BJ (cell line): ENCODE data around the gene MAPK9. TPM values are rescaled to one million over a fixed set of nuclear protein-coding genes. Genes with fewer than 3 reads are reported as not detected.

Experiments
- CTCF ChIA-PET: fragments of 350-600 bp; formaldehyde crosslinking; extraction: SDS; loops from one replicate; lab custom pipeline; 2021; ENCODE audit warnings: antibody characterized with exemption, inconsistent platforms; lab: Yijun Ruan, JAX
- POLR2A ChIA-PET: fragments of 300-600 bp; sonication (Branson Sonifier 250); formaldehyde crosslinking; extraction: SDS; loops from one replicate; lab custom pipeline; 2021; ENCODE audit warnings: antibody characterized with exemption; lab: Charles Lee
- DNase-seq: peaks from one replicate; pipeline ENCODE4 v3.0.0-alpha.2; 2011; ENCODE audit warnings: low read depth
- H3K27me3 ChIP-seq: 2 replicates; pipeline ENCODE4 v1.6.0; 2011; ENCODE audit warnings: low read length; ENCODE audit not compliant: control insufficient read depth, insufficient read depth
- H3K36me3 ChIP-seq: 2 replicates; pipeline ENCODE4 v1.5.1; 2011; ENCODE audit warnings: low read length; ENCODE audit not compliant: control insufficient read depth, insufficient read depth
- H3K4me3 ChIP-seq: 2 replicates; pipeline ENCODE4 v1.5.1; 2011; ENCODE audit warnings: low read depth, mild to moderate bottlenecking, control low read depth, low read length
- CTCF ChIP-seq: IDR thresholded peaks from 2 replicates; pipeline ENCODE4 v1.5.1; 2011; ENCODE audit warnings: low read depth, mild to moderate bottlenecking, control low read depth, inconsistent platforms, low read length, moderate library complexity; ENCODE audit not compliant: insufficient read depth
- polyA plus RNA-seq: library from polyadenylated mRNA; depleted of rRNA; stranded (reverse); fragments of >200 nt; gene quantifications from 2 replicates; pipeline ENCODE4 v1.2.3, GENCODE V29; 2011

MAPK9 gene
- polyA plus RNA-seq, 1 experiment: 35.0 TPM

DNA sequence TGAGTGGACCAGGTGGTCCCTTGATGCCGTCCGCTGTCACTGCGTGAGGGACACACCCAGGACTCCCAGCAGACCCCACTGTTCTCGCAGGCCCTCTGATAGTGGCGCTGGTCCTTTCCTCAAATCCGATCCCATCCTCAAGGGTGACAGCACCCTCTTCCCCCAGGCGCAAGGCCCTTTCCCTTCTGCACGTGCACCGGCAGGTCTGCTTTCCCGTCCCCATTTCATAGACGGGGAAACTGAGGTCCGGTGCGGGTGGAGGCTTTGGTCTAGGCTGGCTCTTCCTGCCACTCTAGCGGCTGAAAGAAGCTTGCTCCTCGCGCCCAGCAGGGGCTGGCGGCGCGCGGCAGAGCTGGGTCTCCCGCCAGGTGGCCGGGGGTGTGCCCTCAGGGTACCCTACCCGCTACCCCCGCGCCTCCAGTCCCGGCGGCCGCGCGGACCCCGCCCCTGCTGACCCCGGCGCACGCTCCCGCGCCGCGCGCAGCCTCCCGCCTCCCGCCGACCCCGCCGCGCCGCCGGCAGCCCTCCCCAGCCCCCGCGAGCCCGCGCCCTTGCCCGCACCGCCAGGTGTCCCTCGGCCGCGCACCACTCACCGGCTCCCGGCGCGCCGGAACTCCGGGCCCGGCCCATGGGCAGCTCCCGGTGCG, 83.3 kb downstream of the MAPK9 start:
- ChIA-PET CTCF (interaction anchor here (0.6 to 2.4 kb wide), 4 partner anchors 8 to 264 kb away, joined by 3 to 8 read pairs (median 5); no protein-coding TSS in a partner anchor), POLR2A (no interaction called here)
- peaks cover 4% of the 10 kb centered on the region; the same call in 1 of the 2 replicates for H3K27me3 ChIP-seq
- peak overlapping the region; percentile 25 for H3K4me3 ChIP-seq
- DNase-seq: no peak
- peak; percentile 21; the same call in 1 of the 2 replicates for TF ChIP-seq CTCF
- no peaks in the 10 kb centered on the region for H3K36me3 ChIP-seq

DNA sequence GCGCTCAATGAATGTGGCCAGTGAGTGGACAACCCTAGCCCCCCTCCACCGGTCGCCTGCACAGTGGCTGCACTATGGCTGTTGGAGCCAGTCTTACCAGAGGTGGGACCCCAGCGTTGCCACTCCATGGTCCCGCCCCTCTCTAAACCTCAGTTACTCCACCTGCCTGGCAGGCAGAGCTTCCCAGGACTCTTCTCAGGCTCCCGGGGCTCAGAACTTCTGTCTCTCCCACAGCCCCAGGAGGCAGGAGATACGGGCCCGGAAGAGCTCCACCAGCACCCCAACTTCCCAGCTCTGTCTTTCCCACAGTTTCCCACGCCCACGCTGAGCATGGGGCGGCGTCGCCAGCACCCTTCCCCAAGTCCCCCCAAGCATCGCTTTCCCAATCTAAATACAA, 83.8 kb downstream of the MAPK9 start:
- TF ChIP-seq CTCF: no peak
- Histone ChIP-seq H3K4me3 (no peak overlapping the region), H3K27me3 (peaks cover 4% of the 10 kb centered on the region; the same call in 1 of the 2 replicates), H3K36me3 (no peaks in the 10 kb centered on the region)
- ChIA-PET POLR2A (no interaction called here), CTCF (interaction anchor here (1.0 to 2.4 kb wide), 3 partner anchors 80 to 264 kb away, joined by 3 to 7 read pairs (median 3); no protein-coding TSS in a partner anchor)
- DNase-seq: no peak

- DNase-seq: no peak
- peaks cover 4% of the 10 kb centered on the region; the same call in 1 of the 2 replicates for H3K27me3 ChIP-seq
- CTCF ChIA-PET: interaction anchor here (1.1 kb wide), 1 partner anchor 82 kb away, joined by 3 read pairs; no protein-coding TSS in a partner anchor
- H3K4me3 ChIP-seq: no peak overlapping the region
- H3K36me3 ChIP-seq: no peaks in the 10 kb centered on the region
- TF ChIP-seq CTCF: no peak
- POLR2A ChIA-PET: no interaction called here
These were observed 84.3 kb downstream of the MAPK9 start for GRCh38 chr5:180207593-180207992.

- ChIA-PET CTCF (interaction anchor here (1.1 kb wide), 1 partner anchor 82 kb away, joined by 3 read pairs; no protein-coding TSS in a partner anchor), POLR2A (no interaction called here)
- Histone ChIP-seq H3K4me3 (no peak overlapping the region), H3K36me3 (no peaks in the 10 kb centered on the region), H3K27me3 (peaks cover 4% of the 10 kb centered on the region; the same call in 1 of the 2 replicates)
- no peak for TF ChIP-seq CTCF
- DNase-seq: no peak
These were observed 84.9 kb downstream of the MAPK9 start for GRCh38 chr5:180206993-180207392.

DNA sequence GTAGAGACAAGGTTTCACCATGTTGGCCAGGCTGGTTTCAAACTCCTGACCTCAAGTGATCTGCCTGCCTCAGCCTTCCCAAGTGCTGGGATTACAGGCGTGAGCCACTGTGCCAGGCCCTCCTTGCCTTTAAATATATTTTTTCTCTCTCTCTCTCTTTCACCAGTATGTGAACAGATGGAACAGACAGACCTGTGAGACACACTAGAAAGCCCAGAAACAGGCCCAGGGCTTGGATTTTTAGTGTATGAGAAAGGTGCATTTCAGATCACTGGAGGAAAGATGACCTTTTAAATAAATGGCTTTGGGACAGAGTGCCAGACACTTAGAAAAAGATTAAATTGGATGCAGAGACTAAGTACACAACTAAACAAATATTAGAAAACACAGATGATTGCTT, 86.0 kb downstream of the MAPK9 start:
- Histone ChIP-seq H3K27me3 (peaks cover 4% of the 10 kb centered on the region; the same call in 1 of the 2 replicates), H3K4me3 (no peak overlapping the region)

More for the DNA sequence above, 86.0 kb downstream of the MAPK9 start:
- no peak for DNase-seq
- H3K36me3 ChIP-seq: no peaks in the 10 kb centered on the region
- no peak for TF ChIP-seq CTCF
- POLR2A ChIA-PET: no interaction called here
- CTCF ChIA-PET: no interaction called here
